ENCODE results near the gene FIBP.

GRCh38 chr11:65899356-65900124, 11.3 kb upstream of the FIBP start:
- no peak for TF ChIP-seq EZH2phosphoT487 (IDR thresholded peaks at IDR 0.05; ENCODE audit: insufficient read depth, low read depth)
- no peak for TF ChIP-seq EZH2 (IDR thresholded peaks at IDR 0.05; ENCODE audit: insufficient read depth, poor library complexity, severe bottlenecking)

Measured in GM23248 (cell line).